NCI-H774 (cell line): ENCODE data around the gene FCGR2B.
"Not testable (repeated sequence)": the region's sequence is repeated elsewhere in the genome, so short reads cannot be mapped to it uniquely, and the experiment has no call there.

Experiments
- DNase-seq: peaks from one replicate; lab custom pipeline; 2025; lab: John Stamatoyannopoulos, UW

Gene FCGR2B

DNA sequence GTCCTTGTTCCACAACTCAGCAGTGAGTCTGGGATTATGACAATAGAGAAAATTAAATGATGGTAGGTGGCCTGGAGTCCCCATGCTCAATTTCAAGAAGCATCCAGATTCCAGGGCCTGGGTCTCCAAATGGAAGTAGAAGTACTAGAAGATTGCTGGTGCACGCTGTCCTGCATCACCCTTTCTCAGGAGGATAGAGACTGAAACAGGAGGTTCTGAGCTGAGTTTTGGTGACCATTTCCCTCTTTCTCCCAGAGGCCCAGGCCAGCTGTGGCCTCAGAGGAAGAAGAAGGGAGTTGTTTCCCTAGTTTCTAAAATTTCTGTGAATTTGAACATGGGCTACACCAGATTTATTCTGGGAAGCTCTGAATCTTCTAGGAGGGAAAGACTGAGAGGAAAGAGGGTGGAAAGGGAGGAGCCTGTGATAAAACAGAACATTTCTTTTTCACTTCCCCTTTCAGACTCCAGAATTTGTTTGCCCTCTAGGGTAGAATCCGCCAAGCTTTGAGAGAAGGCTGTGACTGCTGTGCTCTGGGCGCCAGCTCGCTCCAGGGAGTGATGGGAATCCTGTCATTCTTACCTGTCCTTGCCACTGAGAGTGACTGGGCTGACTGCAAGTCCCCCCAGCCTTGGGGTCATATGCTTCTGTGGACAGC lies at the start of gene FCGR2B:
Gene FCGR2B, plus strand, starts transcription at position 460 of the 656 bp plus-strand sequence. Its CDS starts 99 bp downstream, at position 559.
- not testable (repeated sequence) for DNase-seq

DNA sequence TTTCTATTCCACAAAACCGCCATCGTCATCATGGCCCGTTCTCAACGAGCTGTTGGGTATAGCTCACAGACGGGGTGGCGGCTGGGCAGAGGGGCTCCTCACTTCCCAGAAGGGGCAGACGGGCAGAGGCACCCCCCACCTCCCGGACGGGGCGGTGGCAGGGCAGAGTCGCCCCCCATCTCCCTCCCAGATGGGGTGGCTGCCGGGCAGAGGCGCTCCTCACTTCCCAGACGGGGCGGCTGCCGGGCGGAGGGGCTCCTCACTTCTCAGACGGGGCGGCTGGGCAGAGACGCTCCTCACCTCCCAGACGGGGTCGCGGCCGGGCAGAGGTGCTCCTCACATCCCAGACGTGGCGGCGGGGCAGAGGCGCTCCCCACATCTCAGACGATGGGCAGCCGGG lies 46.5 kb upstream of the FCGR2B start:
- not testable (repeated sequence) for DNase-seq

DNA sequence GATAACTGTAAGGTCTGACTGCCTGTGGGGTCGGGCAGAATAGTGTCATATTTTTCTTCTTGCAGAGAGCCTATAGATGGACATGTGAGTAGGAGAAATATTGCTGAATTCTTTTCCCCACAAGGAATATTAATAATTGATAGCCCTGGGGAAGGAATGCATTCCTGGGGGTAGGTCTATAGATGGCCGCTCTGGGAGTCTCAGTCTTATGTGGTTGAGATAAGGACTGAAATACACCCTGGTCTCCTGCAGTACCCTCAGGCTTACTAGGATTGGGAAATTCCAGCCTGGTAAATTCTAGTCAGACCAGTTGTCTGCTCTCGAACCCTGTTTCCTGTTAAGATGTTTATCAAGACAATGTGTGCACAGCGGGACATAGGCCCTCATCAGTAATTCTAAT lies 44.4 kb upstream of the FCGR2B start:
- not testable (repeated sequence) for DNase-seq

DNA sequence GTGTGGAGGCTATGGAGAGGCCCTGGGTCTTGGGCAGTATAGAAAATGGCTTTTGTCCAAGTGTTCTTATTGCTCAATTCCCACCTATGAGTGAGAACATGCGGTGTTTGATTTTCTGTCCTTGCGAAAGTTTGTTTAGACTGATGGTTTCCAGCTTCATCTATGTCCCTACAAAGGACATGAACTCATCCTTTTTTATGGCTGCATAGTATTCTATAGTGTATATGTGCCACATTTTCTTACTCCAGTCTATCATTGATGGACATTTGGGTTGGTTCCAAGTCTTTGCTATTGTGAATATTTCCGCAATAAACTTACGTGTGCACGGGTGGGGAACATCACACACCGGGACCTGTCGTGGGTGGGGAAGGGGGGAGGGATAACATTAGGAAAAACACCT lies 42.5 kb upstream of the FCGR2B start:
- DNase-seq = not testable (repeated sequence)

DNA sequence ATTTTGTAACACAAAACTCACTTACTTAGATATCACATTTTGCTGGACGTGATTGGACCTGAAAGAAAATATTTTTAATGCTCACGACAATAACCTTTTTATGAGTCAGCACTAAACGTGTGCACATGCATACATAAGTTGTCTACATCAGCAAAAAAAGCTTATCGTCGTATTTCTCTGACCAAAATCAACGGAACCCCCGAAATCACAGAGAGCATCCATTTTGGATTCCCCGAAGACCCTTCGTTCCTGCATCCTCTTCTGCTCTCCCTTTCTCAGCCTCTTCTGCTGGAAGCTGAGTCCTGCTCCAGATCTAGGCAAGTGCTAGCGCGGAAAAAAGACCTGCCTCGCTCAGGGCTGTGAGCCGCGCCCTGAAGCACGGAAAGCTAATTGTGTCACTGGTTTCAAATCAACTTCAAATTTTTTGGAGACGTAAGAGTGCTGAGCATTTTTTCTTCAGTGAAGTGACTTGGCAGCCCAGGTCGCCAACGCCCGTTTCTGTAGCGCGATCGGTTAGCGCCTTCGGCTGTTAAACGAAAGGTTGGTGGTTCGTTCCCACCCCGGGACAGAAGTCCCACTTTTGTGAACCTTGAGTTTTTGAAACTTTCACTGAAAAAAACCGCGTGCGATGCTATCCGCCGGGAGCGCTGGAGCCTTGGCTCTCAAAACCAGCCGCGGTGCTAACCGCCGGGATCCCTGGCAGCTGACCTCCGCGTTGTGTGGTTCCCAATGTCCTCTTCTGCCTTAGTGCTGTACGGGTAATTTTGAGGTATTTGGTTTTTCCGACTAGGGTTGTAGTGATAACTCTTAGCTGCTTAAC lies 41.6 kb upstream of the FCGR2B start:
- not testable (repeated sequence) for DNase-seq

DNA sequence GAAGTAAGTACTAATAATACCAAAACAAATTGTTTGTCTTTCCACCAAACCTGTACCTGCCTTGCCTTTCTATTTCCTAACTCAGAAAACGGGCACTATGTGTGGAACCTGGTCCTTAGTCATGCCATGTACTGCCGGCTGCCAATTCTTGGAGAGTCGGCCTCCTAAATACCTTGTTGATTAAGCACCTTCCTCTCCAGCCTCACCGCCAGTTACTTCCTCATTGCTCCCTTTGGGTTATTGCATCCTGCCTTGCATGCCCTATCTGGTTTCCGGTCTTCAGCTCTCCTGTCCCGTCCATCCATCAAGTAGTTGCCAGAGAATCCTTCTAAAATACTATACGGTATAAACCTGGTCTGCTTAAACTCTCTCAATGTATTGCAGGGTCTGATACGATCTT lies 40.9 kb upstream of the FCGR2B start:
- DNase-seq = not testable (repeated sequence)

DNA sequence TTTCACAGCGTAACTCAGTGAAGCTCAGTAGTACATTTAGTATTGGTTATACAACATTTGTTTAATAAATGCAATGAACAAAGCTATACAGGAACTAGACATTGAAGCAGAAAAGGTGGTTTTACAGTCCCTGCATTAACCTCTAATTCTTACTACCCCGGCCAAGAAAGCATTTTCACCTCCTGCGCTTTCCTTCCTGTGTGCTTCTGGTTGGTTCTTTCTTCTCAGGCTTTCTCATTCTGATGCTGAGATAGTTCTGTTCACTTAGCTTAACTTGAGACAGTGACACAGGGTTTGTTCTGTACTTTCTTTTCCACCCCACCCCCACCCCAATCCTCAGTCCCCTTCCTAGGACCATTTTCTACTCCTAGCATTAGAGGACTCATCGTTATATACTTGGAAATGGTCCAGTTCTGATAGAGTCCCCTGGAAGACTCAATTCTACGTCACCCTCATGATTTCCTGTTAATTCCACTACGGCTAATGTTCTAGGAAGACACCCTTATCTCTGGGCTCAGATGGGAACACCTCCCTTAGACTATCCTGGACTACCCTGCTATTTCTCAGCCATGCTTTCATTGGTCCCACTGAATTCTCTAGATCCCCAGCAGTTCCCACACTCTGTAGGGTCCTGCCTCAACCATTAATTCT lies 39.4 kb upstream of the FCGR2B start:
- DNase-seq = not testable (repeated sequence)

DNA sequence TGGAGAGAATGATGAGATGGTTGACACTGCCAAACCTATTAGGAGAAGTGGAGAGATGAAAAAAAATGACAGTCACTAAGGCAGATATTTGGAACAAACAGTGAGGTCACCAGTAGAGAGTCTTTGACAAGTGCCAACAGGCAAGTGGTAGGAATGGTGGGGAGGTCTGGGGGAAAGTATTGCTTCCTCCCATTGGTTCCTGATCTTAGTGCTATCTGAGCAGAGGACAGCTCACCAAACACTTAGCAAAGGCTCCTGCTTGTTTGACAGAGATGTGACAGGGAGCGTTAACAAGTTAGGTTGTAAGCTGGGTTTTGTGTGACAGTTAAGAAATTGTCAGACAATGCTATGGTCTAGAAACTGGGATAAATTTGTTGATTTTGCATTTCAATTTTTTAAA lies 38.3 kb upstream of the FCGR2B start:
- DNase-seq = not testable (repeated sequence)

DNA sequence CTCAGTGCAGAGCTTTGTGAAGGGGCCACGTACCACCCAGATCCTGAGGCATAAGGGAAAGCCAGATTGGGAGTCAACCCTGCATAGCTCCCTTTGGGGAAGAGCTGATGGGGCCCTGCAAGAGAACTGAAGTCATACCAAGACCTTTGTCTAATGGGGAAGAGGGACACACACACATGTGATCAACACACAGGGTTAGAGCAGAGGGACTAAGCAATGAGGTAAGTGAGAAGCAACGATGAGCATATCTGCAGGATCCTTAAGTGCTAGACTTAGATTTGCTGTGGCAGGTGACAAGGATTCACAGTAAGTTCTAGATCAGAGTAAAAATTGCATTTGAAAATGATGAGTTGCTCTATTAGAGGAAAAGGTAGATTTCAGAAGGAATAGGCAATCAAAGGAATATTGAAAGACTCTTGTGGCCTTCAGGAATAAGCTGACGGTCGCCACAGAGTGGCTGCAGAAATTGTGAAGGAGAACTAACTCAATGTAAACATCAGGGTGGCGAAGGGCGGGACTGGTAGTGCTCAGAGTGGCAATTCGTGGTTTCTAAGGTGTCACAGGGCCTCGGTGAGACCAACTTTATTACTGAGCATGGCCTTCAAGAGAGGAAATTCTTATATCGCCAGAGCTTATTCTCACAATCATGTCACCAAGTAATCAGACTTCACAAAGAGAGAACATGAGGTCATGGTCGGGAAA lies 36.3 kb upstream of the FCGR2B start:
- not testable (repeated sequence) for DNase-seq

DNA sequence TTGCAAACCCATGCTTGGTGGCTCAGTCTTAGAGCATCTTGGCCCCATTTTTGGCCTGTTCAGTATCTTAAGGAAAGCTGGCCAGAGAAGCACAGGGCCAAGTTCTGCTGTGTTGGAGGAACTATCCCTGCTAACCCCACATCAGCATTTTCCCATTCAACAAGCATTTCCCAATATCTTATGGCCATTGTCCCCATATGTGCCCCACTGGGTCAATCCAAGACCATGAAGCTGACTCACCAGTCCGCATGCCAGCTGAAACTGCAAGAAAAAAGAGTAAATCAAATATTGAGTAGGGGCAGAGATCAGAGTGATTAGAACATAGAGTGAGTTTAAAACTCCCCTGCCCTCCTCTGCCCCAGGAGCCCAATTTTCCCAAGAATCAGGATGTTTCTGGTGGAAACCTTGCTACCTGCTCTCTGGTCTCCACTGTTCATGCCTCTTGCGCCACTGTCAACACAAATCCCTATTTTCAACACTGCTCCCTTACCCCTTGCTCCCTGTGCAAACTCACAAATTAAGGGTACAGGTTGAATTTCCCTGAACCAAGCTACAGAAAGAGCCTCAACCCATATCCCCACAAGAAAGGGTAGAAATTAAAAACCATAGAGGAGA lies 32.7 kb upstream of the FCGR2B start:
- DNase-seq = not testable (repeated sequence)

DNA sequence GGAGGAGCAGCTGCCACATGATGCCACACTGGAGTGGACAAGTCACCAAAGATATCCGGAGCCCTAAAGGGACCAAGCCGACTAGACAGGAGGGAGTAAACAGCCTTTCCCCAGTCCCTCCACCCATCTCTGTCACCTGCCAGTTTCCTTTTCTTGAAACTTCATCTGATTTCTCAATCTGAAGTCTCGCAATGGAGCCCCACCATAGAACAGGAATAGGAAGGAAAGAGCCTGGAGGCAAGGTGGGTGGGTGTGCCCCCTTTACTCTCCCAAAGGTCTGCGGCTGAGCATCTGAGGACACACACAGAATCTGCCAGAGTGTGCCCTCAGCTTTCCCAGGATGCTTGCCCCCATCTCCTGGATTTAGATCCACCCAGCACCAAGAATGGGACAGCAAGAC lies 31.9 kb upstream of the FCGR2B start, which contains the start of gene FCGR3B:
Gene FCGR3B, minus strand, starts transcription at position 101 of the 400 bp plus-strand sequence. Its CDS starts 82 bp downstream, at position 19.
- no peak for DNase-seq

DNA sequence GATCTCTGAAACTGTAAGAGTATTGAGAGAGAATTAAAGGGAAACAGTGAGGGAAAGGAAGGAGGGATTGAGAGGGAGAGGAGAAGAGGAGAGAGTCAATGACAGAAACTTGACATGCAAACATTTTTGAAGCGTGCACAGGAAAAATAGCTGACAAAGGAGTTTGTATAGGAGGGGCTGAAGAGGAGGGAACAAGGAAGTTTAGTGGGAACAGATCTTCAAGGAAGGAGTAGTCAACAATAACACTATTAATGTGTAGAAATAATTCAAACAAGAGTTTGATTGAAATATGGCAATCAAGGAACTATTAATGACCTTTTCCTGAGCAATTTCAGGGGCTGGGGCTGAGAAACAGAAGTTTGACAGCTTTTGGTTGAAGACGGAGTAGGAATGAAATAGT lies 27.9 kb upstream of the FCGR2B start:
- not testable (repeated sequence) for DNase-seq

DNA sequence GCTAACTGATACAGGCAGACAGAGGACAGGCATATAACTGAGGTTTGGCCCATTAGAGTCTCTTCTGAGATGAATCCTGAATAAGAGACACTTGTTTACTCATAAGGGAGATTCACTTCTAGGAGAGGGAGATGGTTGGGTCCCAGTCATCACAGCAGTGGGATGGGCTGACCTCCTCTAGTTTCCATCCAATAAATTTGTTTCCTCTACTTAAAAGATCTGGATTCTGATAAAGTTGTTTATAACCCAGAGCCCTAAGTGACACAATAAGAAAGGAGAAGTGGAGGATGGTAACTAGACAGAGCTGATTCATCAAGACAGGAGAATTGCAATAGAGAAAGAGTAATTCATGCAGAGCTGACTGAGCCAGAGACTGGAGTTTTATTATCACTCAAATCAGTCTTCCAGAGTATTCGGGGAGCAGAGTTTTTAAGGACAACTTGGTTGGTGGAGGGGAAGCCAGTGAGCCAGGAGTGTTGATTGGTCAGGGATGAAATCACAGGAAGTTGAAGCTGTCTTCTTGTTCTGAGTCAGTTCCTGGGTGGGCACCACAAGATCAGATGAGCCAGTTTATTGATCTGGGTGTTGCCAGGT lies 26.7 kb upstream of the FCGR2B start:
- DNase-seq = not testable (repeated sequence)

DNA sequence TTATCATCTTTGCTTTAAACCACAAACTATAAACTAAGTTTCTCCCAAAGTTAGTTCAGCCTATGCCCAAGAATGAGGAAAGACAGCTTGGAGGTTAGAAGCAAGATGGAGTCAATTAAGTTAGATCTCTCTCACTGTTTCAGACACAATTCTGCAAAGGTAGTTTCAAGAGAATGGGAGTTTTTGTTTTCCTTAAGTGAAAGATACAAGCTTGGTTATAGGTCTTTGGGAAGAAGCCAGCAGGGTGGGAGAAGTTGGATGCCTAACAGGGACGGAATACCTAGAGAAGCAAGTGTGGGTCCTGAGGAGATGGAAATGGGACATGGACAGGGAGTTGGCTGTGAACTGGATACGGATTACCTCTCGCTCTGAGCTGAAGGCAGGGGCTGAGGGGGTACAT lies 26.0 kb upstream of the FCGR2B start:
- DNase-seq = not testable (repeated sequence)

DNA sequence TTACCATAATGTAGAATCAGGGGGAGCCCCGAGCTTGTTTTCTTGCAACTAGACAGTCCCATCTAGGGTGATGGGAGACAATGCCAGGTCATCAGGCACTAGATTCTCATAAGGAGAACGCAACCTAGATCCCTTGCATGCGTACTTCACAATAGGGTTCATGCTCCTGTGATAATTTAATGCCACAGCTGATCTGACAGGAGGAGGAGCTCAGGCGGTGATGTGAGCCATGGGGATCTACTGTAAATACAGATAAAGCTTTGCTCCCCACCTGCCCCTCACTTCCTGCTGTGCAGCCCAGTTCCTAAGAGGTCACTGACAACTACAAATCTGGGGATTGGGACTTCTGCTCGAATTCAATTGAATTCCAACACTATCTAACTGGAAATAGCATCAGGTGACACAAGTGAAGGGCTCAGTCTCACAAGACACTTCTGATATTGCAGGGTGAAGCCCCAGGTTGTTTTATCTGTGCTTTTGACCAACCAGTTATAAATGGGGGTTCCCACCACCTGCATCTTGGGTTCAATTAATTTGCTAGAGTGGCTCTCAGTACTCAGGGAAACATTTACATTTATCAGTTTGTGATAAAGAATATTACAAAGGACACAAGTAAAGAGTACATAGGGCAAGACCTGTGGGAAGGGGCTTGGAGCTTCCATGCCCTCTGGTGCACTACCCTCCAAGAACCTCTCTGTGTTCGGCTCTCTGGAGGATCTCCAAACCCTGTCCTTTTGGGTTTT lies 24.5 kb upstream of the FCGR2B start:
- not testable (repeated sequence) for DNase-seq

DNA sequence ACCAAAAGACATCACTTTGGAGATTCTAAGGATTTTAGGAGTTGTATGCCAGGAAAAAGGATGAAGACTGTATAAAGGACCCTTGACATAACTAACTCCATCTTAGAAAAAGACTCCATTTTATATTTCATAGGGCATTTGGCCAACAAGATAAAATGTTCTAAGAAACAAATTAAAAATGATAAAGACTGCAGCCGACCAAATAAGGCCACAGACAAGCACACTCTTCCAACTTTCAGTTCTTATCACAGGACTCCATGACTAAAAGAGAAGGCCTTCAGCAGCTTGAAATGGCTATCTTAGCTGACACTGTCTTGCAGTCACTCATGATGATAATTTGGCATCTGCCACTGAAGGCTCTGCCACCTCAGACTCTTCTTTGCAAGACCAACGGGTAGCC lies 23.7 kb upstream of the FCGR2B start:
- DNase-seq = not testable (repeated sequence)

DNA sequence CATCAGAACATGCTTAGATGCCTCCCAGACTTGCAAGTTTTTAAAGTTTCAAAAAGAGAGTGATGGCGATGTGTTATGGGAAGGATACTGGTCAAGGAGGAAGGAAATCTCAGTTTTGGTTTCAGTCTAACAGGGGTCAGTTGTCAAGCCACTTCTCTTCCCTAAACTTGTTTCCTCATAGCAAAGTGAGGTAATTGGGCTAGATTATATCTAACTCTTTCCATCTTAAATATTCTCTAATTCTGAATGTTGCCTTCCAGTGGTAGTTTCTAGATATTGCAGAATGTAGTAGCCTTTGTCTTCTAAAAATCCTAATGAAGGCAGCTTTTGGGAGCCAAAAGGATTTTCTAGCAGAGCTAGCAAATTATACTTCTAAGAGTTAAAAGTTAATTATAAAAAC lies 20.2 kb upstream of the FCGR2B start:
- not testable (repeated sequence) for DNase-seq

DNA sequence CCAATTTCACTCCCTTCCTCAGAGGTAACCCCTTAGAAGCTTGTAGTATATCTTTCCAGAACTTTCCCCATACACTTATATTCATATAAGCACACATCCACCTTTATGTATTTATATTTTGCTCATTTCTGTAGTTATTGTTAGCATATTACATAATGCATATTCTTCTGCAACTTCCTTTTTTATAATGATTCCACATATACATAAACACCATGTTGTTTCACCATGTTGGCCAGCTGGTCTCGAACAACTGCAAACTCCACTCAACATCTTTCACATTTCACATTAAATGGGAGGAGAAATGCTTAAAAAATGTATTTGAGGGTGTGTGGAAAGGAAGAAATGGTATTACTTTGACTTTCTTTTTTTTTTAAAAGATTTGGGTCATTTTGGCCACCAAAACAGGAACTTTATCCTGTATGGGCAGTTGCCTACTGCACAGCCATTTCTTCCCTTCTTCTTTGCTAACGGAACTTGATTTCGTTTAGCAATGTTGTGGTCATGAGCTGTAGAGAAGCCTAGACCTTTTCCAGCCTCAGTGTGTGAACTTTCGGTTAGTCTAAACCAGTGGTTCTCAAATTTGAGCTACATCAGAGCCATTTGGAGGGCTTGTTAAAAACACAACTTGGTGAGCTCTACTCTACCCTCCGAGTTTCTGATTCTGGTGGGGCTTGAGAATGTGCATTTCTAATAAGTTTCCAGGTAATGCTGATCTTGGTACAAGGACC lies 19.3 kb upstream of the FCGR2B start:
- DNase-seq = not testable (repeated sequence)

DNA sequence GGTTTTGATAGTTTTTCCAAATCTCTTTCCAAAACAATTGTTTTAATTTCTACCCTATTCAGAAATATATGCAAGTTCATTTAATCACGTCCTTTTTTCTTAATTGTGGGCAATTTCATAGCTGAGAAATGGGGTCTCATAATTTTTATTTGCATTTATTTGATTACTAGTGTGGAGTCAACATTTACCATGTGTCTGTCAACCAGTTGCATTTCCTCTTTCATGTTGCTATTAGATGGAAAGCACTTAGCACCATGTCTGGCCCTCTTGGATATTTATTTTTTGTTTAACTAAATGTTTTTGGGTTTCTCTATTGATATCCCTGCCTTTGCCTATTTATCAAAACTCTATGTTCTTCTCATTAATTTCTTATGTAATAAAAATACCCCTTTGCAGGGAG lies 18.1 kb upstream of the FCGR2B start:
- DNase-seq = not testable (repeated sequence)
